ENCODE results near the gene BAZ2B.

DNA sequence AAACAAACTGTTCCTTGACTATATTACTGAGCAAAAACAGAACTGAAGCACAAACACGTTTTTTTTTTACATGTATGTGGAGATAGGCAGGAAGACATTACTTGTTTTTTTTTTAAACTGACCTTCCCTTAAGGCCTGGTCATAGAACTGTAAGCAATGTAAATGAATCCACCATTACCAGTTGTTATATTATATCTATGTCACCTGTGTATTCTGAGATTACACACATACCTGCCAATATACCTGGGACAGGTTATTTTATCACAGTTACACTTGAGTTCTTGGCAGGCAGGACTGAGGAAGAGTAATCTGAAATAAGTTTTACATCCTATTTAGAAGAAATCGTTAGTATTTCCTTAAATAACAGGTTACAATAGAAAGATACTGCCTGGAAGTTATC, 155.3 kb downstream of the BAZ2B start:
- TF ChIP-seq, protein P1, sequence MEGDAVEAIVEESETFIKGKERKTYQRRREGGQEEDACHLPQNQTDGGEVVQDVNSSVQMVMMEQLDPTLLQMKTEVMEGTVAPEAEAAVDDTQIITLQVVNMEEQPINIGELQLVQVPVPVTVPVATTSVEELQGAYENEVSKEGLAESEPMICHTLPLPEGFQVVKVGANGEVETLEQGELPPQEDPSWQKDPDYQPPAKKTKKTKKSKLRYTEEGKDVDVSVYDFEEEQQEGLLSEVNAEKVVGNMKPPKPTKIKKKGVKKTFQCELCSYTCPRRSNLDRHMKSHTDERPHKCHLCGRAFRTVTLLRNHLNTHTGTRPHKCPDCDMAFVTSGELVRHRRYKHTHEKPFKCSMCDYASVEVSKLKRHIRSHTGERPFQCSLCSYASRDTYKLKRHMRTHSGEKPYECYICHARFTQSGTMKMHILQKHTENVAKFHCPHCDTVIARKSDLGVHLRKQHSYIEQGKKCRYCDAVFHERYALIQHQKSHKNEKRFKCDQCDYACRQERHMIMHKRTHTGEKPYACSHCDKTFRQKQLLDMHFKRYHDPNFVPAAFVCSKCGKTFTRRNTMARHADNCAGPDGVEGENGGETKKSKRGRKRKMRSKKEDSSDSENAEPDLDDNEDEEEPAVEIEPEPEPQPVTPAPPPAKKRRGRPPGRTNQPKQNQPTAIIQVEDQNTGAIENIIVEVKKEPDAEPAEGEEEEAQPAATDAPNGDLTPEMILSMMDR (IDR thresholded peaks at IDR 0.05 in 2 of 3, conservative IDR thresholded peaks at IDR 0.05 in 1 of 3; ENCODE audit: borderline replicate concordance in 1 of 3, insufficient read depth in 1 of 3, low read depth in 2 of 3, low read length in 2 of 3), result no peak
- TF ChIP-seq POLR2A (IDR thresholded peaks at IDR 0.05; ENCODE audit: borderline replicate concordance, extremely low read depth, insufficient read depth, insufficient read length) (no peak), SP1 (IDR thresholded peaks at IDR 0.05; ENCODE audit: low read depth) (no peak), EZH2 (IDR thresholded peaks at IDR 0.05) (no peak), POLR2AphosphoS5 (IDR thresholded peaks at IDR 0.05; ENCODE audit: low read depth, low read length) (no peak), CEBPB (IDR thresholded peaks at IDR 0.05; ENCODE audit: low read depth) (no peak), JUND (IDR thresholded peaks at IDR 0.05) (no peak), YY1 (IDR thresholded peaks at IDR 0.05; ENCODE audit: extremely low read depth, insufficient replicate concordance, low read depth, low read length) (no peak)
- TF ChIP-seq, protein P2, sequence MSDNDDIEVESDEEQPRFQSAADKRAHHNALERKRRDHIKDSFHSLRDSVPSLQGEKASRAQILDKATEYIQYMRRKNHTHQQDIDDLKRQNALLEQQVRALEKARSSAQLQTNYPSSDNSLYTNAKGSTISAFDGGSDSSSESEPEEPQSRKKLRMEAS (IDR thresholded peaks at IDR 0.05), result no peak
